Mesothelial cell of epicardium (in vitro differentiated cells): ENCODE data around the gene KRT13. TPM values are rescaled to one million over a fixed set of nuclear protein-coding genes. Genes with fewer than 3 reads are reported as not detected.

Source experiments
- DNase-seq, 2 experiments: peaks; one replicate each; pipeline ENCODE4 v3.0.0; 2021; ENCODE audit warnings: low spot score in 2 of 2; ENCODE audit not compliant: unreplicated experiment in 2 of 2
- H3K27ac Mint-ChIP-seq: 2 replicates; pipeline ENCODE4 v1.8.0; 2021; ENCODE audit warnings: mixed read lengths
- H3K27me3 Mint-ChIP-seq: 2 replicates; pipeline ENCODE4 v1.8.0; 2021; ENCODE audit warnings: low read depth, mixed read lengths
- H3K36me3 Mint-ChIP-seq: 2 replicates; pipeline ENCODE4 v1.8.0; 2021; ENCODE audit warnings: mixed read lengths
- H3K4me1 Mint-ChIP-seq: 2 replicates; pipeline ENCODE4 v1.8.0; 2021; ENCODE audit warnings: mixed read lengths
- H3K4me3 Mint-ChIP-seq: 2 replicates; pipeline ENCODE4 v1.8.0; 2021; ENCODE audit warnings: mild to moderate bottlenecking, moderate library complexity, mixed read lengths
- H3K9me3 Mint-ChIP-seq: 2 replicates; pipeline ENCODE4 v1.8.0; 2021; ENCODE audit warnings: mixed read lengths
- total RNA-seq: library from RNA; stranded (reverse); gene quantifications from 3 replicates; pipeline ENCODE4 v1.2.1, GENCODE V29; 2021
- TF ChIP-seq, protein P1 (sequence below): fragments of 200-600 bp; sonication (generic); IDR thresholded peaks from one replicate; pipeline ENCODE4 v1.5.0; 2021; ENCODE audit warnings: antibody characterized with exemption; ENCODE audit not compliant: unreplicated experiment

The KRT13 gene
- 5.3 to 7.0 TPM (median 6.3 TPM) in 3 replicates for total RNA-seq

DNA sequence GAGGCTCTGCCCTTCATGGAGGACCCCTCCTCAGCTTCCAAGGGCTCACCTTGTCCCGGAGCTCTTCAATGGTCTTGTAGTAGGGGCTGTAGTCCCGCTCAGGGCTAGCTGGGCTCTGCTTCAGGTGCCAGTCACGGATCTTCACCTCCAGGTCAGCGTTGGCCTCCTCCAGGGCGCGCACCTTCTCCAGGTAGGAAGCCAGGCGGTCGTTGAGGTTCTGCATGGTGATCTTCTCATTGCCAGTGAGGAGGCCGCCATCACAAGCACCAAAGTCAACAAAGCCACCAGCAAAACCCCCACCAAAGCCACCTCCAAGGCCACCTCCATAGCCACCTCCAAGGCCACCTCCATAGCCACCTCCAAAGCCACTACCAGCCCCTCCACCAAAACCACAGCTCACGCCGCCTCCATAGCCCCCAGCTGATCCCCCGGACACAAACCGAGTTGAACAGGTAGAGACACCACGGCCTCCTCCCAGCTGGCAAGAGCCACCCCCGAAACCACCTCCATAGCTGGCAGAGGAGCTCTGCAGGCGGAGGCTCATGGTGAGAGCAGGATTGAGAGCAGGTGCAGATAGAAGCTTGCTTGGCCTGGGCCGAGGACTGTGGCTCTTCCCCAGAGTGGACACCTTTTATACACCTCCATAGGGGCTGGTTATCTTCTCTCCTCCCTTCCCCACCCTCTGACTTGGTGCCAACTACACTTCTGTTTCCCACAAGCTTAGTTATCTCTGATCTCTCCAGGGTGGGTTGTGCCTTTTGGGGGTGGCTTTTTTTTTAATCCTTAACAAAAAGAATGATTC, at the start of gene KRT13:
Gene KRT13 (minus strand): TSS at position 606 of the 802 bp plus-strand sequence. CDS start 62 bp downstream, at position 544.
- H3K4me1 Mint-ChIP-seq = peaks cover 59% of the 10 kb centered on the region
- no peaks in the 10 kb centered on the region for H3K36me3 Mint-ChIP-seq
- H3K27me3 Mint-ChIP-seq = peaks cover 3% of the 10 kb centered on the region
- no peak within 1 kb of the TSS for H3K4me3 Mint-ChIP-seq
- no peak for DNase-seq
- peak within 1 kb of the TSS; percentile 3 for H3K27ac Mint-ChIP-seq
- H3K9me3 Mint-ChIP-seq = no peaks in the 10 kb centered on the region
- TF ChIP-seq, protein P1, sequence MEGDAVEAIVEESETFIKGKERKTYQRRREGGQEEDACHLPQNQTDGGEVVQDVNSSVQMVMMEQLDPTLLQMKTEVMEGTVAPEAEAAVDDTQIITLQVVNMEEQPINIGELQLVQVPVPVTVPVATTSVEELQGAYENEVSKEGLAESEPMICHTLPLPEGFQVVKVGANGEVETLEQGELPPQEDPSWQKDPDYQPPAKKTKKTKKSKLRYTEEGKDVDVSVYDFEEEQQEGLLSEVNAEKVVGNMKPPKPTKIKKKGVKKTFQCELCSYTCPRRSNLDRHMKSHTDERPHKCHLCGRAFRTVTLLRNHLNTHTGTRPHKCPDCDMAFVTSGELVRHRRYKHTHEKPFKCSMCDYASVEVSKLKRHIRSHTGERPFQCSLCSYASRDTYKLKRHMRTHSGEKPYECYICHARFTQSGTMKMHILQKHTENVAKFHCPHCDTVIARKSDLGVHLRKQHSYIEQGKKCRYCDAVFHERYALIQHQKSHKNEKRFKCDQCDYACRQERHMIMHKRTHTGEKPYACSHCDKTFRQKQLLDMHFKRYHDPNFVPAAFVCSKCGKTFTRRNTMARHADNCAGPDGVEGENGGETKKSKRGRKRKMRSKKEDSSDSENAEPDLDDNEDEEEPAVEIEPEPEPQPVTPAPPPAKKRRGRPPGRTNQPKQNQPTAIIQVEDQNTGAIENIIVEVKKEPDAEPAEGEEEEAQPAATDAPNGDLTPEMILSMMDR = no peak

DNA sequence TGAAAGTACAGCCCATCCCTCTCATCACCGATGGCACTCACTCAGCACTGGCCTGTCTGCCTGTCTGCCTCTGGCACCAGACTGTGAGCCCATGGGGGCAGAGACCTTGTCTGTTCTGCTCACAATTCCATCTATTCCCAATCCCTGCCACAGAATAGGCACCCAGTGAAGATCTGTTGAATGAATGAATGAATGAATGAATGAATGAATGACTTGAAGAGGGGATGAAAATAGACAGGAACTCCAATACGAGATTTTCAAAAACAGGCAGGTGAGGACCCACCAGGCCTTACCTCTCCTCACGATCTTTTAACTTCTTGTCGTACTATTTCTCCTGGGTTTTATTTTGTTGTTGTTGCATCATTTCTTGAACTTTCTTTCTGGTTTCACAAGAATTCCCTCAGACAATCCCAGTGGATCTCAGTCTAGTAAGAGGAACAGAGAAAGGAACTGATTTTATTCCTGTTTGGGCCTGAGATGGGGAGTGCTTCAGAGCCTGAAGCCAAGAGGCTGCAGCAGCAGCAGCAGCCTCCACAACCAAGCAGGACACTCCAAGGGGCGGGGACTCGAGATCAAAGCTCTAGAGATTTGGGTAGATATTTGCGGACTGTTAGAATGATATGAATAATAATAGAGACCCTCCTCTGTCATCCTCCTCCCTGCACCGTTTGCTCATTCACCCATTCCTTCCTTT, 48.7 kb upstream of the KRT13 start:
- no peak for DNase-seq
- Mint-ChIP-seq H3K27ac (no peak overlapping the region), H3K4me1 (peaks cover 43% of the 10 kb centered on the region), H3K9me3 (no peaks in the 10 kb centered on the region), H3K4me3 (no peak overlapping the region), H3K27me3 (no peaks in the 10 kb centered on the region), H3K36me3 (no peaks in the 10 kb centered on the region)
- TF ChIP-seq, protein P1 = no peak

DNA sequence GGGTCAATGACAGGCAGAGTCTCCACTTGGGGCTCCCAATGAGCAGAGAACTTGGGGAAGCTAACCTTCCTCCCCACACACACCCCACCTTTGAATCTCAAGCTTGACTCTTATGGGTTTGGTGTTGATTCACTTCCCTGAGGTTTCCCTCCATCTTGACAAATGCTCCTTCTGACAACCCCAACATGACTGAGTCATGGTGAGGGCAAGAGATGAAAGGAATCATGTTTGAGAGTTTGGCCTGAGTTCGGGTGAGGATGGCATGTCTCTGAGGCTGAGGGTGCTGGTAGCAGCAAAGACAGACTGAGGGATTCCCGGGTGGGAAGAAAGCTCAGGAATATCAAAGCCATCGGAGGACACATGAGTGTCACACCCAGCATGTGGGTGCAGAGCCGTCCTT, 47.8 kb upstream of the KRT13 start:
- Mint-ChIP-seq H3K36me3 (no peaks in the 10 kb centered on the region), H3K27me3 (no peaks in the 10 kb centered on the region), H3K4me1 (peaks cover 47% of the 10 kb centered on the region), H3K27ac (no peak overlapping the region), H3K4me3 (no peak overlapping the region), H3K9me3 (no peaks in the 10 kb centered on the region)
- TF ChIP-seq, protein P1 = no peak
- no peak for DNase-seq

DNA sequence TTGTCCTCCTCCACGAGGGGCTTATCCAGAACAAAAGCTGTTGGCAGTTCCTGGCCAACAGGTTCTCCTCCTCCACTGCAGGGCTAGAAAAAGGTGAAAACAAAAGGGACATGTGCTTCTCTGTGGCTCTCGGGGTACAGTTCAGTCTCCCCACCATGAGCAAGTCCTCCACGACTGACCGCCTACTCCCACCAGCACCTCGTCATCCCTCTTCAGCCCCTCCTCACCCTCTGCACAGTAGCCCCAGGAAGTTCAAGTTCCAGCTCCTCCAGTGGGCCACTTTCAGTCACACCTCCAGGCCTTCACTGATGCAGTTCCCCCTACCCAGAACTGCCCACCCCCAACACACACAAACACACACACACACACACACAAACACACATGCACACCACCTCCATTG, 47.0 kb upstream of the KRT13 start:
- H3K27ac Mint-ChIP-seq = no peak overlapping the region
- no peaks in the 10 kb centered on the region for H3K36me3 Mint-ChIP-seq
- H3K4me3 Mint-ChIP-seq = no peak overlapping the region
- H3K9me3 Mint-ChIP-seq = no peaks in the 10 kb centered on the region
- TF ChIP-seq, protein P1 = no peak
- peaks cover 51% of the 10 kb centered on the region for H3K4me1 Mint-ChIP-seq
- no peak for DNase-seq
- H3K27me3 Mint-ChIP-seq = no peaks in the 10 kb centered on the region

DNA sequence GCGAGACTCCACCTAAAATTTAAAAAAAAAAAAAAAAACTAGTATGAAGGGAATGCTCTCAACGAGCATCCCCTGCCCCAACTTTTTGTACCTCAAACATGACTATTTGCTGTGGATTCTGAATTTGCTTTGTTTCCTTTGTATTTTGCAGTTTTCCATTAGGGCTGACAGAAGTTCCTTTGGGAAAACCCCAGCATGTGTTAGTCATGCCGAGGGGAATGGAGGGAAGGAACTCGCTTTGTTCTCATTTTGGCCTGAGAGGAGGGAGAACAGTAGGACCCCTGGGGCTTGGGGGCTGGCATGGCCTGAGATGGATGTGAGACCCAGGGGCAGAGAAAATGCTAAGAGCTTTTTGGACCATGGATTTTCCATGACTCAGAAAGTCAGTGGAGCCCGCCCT, 46.0 kb upstream of the KRT13 start:
- Mint-ChIP-seq H3K27ac (peak overlapping the region; percentile 25), H3K9me3 (no peaks in the 10 kb centered on the region), H3K27me3 (no peaks in the 10 kb centered on the region), H3K4me1 (peaks cover 58% of the 10 kb centered on the region), H3K4me3 (no peak overlapping the region), H3K36me3 (no peaks in the 10 kb centered on the region)
- no peak for DNase-seq
- TF ChIP-seq, protein P1 = no peak
